CD4-positive, alpha-beta T cell treated with Interleukin-12 subunit alpha and Interleukin-12 subunit beta, for 1 hour (primary cell): ENCODE measurements around the gene TMEFF2.
"Not testable (repeated sequence)": the region's sequence is repeated elsewhere in the genome, so short reads cannot be mapped to it uniquely, and the experiment has no call there.

Experiments
- DNase-seq: peaks from one replicate; pipeline ENCODE4 v3.0.0-alpha.2; 2020

Gene TMEFF2

GRCh38 chr2:192127434-192127833, 67.3 kb downstream of the TMEFF2 start:
- DNase-seq, result no peak

GRCh38 chr2:192126912-192127311, 67.8 kb downstream of the TMEFF2 start:
- DNase-seq, result no peak

- DNase-seq, result no peak
These were observed 68.3 kb downstream of the TMEFF2 start for GRCh38 chr2:192126426-192126825.

GRCh38 chr2:192124571-192124970, 70.2 kb downstream of the TMEFF2 start:
- no peak for DNase-seq

- DNase-seq, result no peak
These were observed 70.9 kb downstream of the TMEFF2 start for GRCh38 chr2:192123847-192124246.

GRCh38 chr2:192122946-192123345, 71.8 kb downstream of the TMEFF2 start:
- no peak for DNase-seq

- no peak for DNase-seq
These were observed 72.6 kb downstream of the TMEFF2 start for GRCh38 chr2:192122141-192122540.

- DNase-seq, result no peak
These were observed 75.2 kb downstream of the TMEFF2 start for GRCh38 chr2:192119536-192119935.

GRCh38 chr2:192117705-192118104, 77.0 kb downstream of the TMEFF2 start:
- DNase-seq, result no peak

GRCh38 chr2:192111536-192111935, 83.2 kb downstream of the TMEFF2 start:
- not testable (repeated sequence) for DNase-seq

- no peak for DNase-seq
These were observed 95.0 kb downstream of the TMEFF2 start for GRCh38 chr2:192099742-192100141.

- DNase-seq, result no peak
These were observed 95.8 kb downstream of the TMEFF2 start for GRCh38 chr2:192098814-192099491.

- no peak for DNase-seq
These were observed 103.3 kb downstream of the TMEFF2 start for GRCh38 chr2:192091476-192091875.

- DNase-seq, result no peak
These were observed 103.8 kb downstream of the TMEFF2 start for GRCh38 chr2:192090911-192091310.

- DNase-seq, result no peak
These were observed 107.3 kb downstream of the TMEFF2 start for GRCh38 chr2:192087398-192087958.

- no peak for DNase-seq
These were observed 112.6 kb downstream of the TMEFF2 start for GRCh38 chr2:192082121-192082520.

GRCh38 chr2:192080096-192080495, 114.6 kb downstream of the TMEFF2 start:
- not testable (repeated sequence) for DNase-seq

- DNase-seq, result no peak
These were observed 120.9 kb downstream of the TMEFF2 start for GRCh38 chr2:192073878-192074277.

- no peak for DNase-seq
These were observed 122.0 kb downstream of the TMEFF2 start for GRCh38 chr2:192072778-192073177.

GRCh38 chr2:192072261-192072660, 122.5 kb downstream of the TMEFF2 start:
- DNase-seq, result no peak

- no peak for DNase-seq
These were observed 124.6 kb downstream of the TMEFF2 start for GRCh38 chr2:192070099-192070498.

GRCh38 chr2:192069417-192069816, 125.3 kb downstream of the TMEFF2 start:
- DNase-seq, result no peak

- DNase-seq, result no peak
These were observed 125.8 kb downstream of the TMEFF2 start for GRCh38 chr2:192068966-192069365.

- no peak for DNase-seq
These were observed 127.1 kb downstream of the TMEFF2 start for GRCh38 chr2:192067631-192068030.

GRCh38 chr2:192064459-192064858, 130.3 kb downstream of the TMEFF2 start:
- no peak for DNase-seq
